HG02852 (cell line): ENCODE measurements around the gene C1QB.

ENCODE experiments used
- ATAC-seq: cut with Tn5 transposase; IDR thresholded peaks from one replicate; pipeline ENCODE4 v1.9.1; 2021; ENCODE audit warnings: mild to moderate bottlenecking, moderate library complexity; ENCODE audit not compliant: unreplicated experiment

Gene C1QB

DNA sequence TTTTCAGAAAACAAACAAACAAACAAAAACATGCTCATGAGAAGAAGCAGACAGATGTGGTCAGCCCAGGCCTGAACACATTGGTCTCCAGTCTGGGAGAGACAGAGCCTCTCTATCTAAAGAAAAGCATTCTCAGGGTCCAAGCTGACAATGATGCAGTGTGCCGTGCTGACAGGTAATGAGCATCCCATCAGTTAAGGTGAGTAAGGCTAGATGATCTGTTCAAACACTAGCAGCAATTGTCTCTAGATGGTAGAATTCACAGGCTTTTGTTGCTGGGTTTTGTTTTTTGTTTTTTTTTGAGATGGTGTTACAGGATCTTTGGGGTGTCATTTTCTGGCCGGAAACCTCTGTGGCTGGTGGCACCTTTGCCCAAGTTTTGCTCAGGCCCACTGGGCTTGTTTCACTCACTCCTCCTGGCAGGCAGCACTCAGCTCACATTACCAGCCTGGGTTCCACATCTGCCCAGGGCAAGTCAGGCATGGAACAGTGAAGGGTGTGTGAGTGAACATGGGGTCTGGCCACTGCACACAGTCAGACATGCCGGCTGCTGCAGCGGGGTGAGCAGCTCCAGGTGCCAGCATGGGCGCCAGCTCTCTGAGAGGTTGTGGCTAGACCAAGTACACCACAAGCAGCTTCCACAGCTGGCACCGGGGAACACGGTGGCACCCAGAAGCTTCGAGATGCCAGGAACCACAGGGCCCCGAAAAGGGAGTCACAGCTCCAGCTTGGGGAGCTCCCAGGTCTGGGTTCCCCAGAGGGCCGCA, 19.2 kb upstream of the C1QB start:
- ATAC-seq, result no peak

GRCh38 chr1:22635436-22635835, 17.6 kb upstream of the C1QB start:
- no peak for ATAC-seq

- no peak for ATAC-seq
These were observed 16.7 kb upstream of the C1QB start, which contains the start of gene C1QA for GRCh38 chr1:22636353-22636752. Gene C1QA, plus strand, starts transcription at chr1:22636628. Its CDS starts 989 bp downstream, at chr1:22637617.

DNA sequence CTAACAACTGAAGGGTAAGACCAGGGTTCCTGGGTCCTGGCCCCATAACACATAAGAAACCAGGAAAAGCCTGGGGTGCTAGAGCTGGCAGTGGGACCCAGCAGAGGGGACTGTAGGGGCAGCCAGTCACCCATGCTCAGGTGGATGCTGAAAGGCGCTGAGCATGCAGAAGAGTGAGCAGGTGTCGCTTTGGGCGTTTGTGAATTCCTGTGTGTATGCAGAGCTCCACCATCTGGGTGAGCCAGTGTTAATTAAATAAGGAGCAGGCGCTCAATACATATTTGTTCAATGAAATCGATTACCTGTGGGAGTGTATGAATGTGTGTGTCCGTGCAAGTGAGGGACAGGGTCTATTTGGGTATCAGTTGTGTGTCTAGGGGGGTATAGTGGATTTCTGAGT, 16.1 kb upstream of the C1QB start:
- ATAC-seq, result no peak

GRCh38 chr1:22637907-22638445, 15.1 kb upstream of the C1QB start:
- no peak for ATAC-seq

DNA sequence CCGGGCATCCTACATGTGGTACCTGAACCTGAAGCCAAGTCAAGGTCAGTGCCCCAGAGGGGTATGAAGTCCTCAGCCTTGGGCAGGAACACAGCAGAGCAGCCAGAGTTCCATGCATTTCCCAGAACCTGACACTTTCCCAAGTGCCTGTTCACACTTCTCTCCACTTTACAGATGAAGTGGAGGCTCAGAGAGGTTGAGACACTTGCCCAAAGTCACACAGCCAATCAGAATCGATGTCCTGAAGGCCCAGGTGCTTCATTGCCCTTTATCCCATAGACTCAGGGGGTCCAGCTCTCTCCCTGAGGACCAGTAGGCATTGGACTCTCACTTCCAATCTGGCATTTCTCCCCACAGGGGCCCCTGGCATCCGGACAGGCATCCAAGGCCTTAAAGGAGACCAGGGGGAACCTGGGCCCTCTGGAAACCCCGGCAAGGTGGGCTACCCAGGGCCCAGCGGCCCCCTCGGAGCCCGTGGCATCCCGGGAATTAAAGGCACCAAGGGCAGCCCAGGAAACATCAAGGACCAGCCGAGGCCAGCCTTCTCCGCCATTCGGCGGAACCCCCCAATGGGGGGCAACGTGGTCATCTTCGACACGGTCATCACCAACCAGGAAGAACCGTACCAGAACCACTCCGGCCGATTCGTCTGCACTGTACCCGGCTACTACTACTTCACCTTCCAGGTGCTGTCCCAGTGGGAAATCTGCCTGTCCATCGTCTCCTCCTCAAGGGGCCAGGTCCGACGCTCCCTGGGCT, 14.4 kb upstream of the C1QB start:
- ATAC-seq, result no peak

DNA sequence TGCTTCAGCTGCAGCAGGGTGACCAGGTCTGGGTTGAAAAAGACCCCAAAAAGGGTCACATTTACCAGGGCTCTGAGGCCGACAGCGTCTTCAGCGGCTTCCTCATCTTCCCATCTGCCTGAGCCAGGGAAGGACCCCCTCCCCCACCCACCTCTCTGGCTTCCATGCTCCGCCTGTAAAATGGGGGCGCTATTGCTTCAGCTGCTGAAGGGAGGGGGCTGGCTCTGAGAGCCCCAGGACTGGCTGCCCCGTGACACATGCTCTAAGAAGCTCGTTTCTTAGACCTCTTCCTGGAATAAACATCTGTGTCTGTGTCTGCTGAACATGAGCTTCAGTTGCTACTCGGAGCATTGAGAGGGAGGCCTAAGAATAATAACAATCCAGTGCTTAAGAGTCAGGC, 13.8 kb upstream of the C1QB start:
- no peak for ATAC-seq

GRCh38 chr1:22641247-22641646, 11.8 kb upstream of the C1QB start:
- no peak for ATAC-seq

- no peak for ATAC-seq
These were observed 11.0 kb upstream of the C1QB start for GRCh38 chr1:22641906-22642636.

GRCh38 chr1:22643381-22643780, 9.7 kb upstream of the C1QB start, which contains the start of gene C1QC:
Gene C1QC, plus strand, starts transcription at chr1:22643633. Its CDS starts 391 bp downstream, at chr1:22644024.
- ATAC-seq, result no peak

- no peak for ATAC-seq
These were observed 9.1 kb upstream of the C1QB start for GRCh38 chr1:22643928-22644327.

GRCh38 chr1:22645931-22646330, 7.1 kb upstream of the C1QB start:
- no peak for ATAC-seq

DNA sequence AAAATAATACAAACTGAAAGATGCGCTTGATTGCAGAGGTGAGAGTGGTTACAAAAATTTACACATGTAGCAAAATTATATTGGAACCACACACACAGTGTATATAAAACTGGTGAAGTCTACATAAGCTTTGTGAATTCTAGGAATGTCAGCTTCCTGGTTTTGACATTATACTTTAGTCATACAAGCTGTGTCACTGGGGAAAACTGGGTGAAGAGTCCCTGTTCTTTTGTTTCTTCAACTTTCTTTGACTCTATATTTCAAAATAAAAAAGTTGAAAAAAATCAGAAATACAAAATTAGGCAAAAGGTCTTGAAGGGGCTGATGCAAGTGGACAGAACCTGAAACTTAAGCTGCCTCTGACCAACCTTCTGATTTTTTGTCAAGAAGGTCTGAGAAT, 6.7 kb upstream of the C1QB start:
- no peak for ATAC-seq

GRCh38 chr1:22650089-22650693, 2.8 kb upstream of the C1QB start:
- ATAC-seq, result no peak

- no peak for ATAC-seq
These were observed 837 bp upstream of the C1QB start for GRCh38 chr1:22651941-22652856.

DNA sequence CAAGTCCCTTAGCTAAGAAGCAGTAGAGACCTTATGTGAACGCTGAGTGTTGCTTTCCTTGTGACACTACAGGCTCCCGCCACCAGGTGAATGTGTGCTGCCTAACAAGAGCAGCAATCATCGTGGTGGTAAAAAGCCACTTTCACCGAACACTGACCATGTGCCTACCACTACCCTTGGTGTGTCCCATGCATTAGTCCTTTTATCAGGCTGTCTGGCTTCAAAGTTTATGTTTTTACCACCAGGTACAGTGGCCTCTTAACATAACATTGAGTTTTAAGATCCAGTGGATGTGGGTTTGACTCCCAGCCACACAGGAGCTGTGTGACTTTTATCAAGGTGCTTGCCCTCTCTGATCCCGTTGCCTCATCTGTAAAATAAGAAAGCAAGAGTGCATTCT, 1.7 kb downstream of the C1QB start:
- ATAC-seq, result no peak

DNA sequence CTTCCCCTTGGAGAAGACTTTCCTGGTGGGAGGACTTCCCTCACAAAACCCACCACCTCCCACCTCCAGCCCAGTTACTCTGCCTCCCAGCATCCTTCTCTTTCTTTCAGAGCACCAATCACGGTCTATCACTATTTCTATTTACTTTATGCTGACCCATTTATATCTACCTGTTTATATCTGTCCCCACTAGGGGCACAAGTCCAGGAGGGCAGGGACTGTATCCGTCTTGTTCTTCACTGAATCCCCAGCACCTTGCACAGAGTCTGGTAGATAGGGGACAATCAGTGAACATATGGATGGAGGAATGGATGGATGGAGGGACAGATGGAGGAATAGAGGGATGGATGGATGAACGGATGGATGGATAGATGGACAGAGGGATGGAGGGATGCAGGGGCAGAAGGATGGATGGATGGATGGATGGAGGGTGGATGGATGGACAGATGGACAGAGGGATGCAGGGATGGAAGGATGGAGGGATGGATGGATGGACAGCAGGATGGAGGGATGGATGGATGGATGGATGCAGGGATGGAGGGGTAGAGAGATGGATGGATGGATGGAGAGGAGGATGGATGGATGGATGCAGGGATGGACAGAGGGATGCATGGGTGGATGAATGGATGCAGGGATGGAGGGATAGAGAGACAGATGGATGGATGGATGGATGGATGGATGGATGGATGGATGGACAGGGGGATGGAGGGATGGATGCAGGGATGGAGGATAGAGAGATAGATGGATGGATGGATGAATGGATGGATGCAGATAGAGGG, 5.5 kb downstream of the C1QB start:
- no peak for ATAC-seq

GRCh38 chr1:22660716-22661241, 7.7 kb downstream of the C1QB start:
- ATAC-seq, result no peak

- no peak for ATAC-seq
These were observed 8.8 kb downstream of the C1QB start for GRCh38 chr1:22661880-22662279.
